ENCODE data around the gene CALHM4. TPM values are rescaled to one million over a fixed set of nuclear protein-coding genes. Genes with fewer than 3 reads are reported as not detected.

The CALHM4 gene
- total RNA-seq, 4 donors from 2014 or later = not detected

DNA sequence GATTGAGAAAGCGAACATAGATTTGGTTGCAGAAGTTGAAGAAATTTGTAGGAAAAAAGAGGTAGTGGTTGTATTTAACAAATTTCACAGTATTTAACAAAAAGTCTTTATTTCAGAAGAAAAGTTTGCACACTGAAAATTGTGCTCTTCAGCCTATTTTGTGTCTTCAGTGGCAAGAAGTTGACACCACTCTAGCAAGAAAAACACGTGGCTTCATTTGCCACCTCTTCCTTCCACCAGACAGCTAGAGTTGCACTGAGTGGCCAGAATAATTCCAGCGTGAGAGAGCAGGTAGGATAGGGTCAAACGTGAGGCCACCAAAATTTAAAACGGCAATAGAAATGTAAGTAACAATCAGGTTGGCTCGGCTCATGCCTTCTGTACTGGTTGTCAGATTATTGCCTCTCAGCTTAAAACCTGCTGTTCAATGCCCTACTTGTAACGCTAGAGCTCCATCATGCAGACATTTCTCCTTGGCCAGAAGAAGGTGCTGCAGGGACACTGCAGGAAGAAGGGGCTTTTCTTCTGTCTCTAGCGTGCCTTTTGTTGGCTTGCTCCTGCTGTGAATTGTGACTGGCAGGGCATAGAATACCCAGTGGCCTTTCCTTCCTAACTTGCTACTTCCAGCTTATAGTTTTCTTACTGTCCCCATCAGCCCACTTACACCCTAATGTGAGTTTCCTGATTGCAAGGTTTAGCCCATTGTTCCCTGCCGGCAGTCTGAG is 20.2 kb upstream of the CALHM4 start:
- no peak for DNase-seq
- in situ Hi-C loops (cut with MboI; ENCODE audit: low sequenced_read_pairs in 4 of 4) (loop anchor here (5.0 to 25.0 kb wide), 3 partner anchors 246 to 266 kb away; partner anchors contain the start of gene TSPYL1 (in 3 of the 4)), intact Hi-C loops (cut with DNase I; ENCODE audit: low total_unique reads) (loop anchor here (5.0 to 10.0 kb wide), 2 partner anchors 111 to 161 kb away; partner anchors contain the start of gene DSE)
- TF ChIP-seq, protein P1, sequence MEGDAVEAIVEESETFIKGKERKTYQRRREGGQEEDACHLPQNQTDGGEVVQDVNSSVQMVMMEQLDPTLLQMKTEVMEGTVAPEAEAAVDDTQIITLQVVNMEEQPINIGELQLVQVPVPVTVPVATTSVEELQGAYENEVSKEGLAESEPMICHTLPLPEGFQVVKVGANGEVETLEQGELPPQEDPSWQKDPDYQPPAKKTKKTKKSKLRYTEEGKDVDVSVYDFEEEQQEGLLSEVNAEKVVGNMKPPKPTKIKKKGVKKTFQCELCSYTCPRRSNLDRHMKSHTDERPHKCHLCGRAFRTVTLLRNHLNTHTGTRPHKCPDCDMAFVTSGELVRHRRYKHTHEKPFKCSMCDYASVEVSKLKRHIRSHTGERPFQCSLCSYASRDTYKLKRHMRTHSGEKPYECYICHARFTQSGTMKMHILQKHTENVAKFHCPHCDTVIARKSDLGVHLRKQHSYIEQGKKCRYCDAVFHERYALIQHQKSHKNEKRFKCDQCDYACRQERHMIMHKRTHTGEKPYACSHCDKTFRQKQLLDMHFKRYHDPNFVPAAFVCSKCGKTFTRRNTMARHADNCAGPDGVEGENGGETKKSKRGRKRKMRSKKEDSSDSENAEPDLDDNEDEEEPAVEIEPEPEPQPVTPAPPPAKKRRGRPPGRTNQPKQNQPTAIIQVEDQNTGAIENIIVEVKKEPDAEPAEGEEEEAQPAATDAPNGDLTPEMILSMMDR (IDR thresholded peaks at IDR 0.05 in 4 of 5, conservative IDR thresholded peaks at IDR 0.05 in 1 of 5) = no peak
- no peak for TF ChIP-seq POLR2A (IDR thresholded peaks at IDR 0.05)
- Histone ChIP-seq H3K4me1 (peaks cover 0 to 10% of the 10 kb centered on the region in 2 donors), H3K36me3 (no peaks in the 10 kb centered on the region), H3K27ac (no peak overlapping the region), H3K4me3 (no peak overlapping the region), H3K27me3 (no peaks in the 10 kb centered on the region), H3K9me3 (no peaks in the 10 kb centered on the region)
- ATAC-seq = no peak

DNA sequence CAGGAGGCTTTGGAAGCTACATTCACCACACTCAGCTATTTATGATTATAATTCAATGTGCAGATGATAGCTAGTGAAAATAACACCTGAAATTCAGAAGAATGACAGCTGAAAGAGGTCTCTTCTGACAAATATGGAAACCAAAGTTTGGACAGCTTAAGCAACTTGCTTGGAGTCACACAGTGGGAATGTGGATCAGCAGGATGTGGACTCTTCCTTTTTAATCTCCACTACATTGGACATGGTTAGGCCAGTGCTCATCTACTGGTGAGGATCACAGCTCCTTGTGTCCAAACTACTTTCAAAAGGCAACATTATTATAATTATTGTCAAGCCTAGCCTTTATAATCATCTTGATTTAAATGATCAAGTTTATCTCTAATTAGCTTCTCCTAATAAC is 18.4 kb upstream of the CALHM4 start:
- H3K4me1 ChIP-seq = peaks cover 0 to 10% of the 10 kb centered on the region in 2 donors
- H3K27me3 ChIP-seq = no peaks in the 10 kb centered on the region
- no peak for ATAC-seq
- no peaks in the 10 kb centered on the region for H3K9me3 ChIP-seq
- no peak for TF ChIP-seq POLR2A (IDR thresholded peaks at IDR 0.05)
- TF ChIP-seq, protein P1 (IDR thresholded peaks at IDR 0.05 in 4 of 5, conservative IDR thresholded peaks at IDR 0.05 in 1 of 5) = no peak
- no peak for DNase-seq
- H3K27ac ChIP-seq = no peak overlapping the region
- no peaks in the 10 kb centered on the region for H3K36me3 ChIP-seq
- in situ Hi-C loops (cut with MboI; ENCODE audit: low sequenced_read_pairs in 4 of 4) (loop anchor here in 3 of 4 donors (10.0 to 25.0 kb wide), 2 partner anchors 248 to 260 kb away; partner anchors contain the start of gene TSPYL1 (in 3 of the 3)), intact Hi-C loops (cut with DNase I; ENCODE audit: low total_unique reads) (loop anchor here (10.0 kb wide), 1 partner anchor 110 kb away; no protein-coding TSS in a partner anchor)
- no peak overlapping the region for H3K4me3 ChIP-seq

DNA sequence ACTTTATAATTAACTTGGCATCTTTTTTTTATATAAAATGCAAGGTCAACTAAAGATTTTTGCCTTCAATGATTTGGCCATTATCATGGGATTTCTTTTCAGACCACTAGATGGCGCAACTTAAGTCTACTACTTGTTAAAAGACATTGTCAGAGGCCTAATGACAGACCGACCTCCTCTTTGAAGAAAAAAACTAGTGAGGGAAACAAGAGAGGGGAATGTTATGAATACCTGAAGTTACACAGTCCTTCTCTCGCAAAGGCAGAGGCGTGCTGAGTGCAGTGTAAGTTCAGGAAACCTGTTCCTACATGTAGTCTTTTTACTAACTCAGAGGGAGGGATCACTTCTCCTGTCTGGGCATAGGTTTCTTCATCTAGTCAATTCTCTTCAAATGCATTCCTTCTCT is 17.3 kb upstream of the CALHM4 start:
- DNase-seq = no peak
- ATAC-seq = peak; percentile 66 to 81
- intact Hi-C loops (cut with DNase I; ENCODE audit: low total_unique reads) = loop anchor here (1.0 to 10.0 kb wide), 2 partner anchors 25 to 109 kb away; no protein-coding TSS in a partner anchor

DNA sequence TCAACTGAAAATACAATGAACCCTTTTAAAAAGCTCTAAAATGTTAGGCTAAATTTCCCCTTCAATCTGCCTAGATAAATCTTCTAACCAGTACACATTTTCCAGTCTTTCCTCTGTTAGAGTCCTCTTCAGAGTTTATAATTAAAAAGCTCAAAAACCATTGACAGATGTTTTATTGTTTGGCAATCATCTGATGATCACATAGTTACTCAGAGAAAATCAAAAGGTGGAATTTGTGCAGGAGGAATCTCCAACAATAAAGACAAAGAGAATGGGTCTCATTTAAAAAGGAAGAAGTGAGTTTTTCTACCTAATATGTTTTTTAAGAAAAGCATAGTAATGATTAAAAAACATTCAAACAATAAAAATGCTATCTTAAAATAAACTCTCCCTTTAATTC is 11.1 kb upstream of the CALHM4 start:
- TF ChIP-seq, protein P1 (IDR thresholded peaks at IDR 0.05 in 4 of 5, conservative IDR thresholded peaks at IDR 0.05 in 1 of 5) = no peak
- no peak for TF ChIP-seq POLR2A (IDR thresholded peaks at IDR 0.05)
- intact Hi-C loops (cut with DNase I; ENCODE audit: low total_unique reads) = no loop called here
- H3K27ac ChIP-seq = no peak overlapping the region
- ATAC-seq = no peak
- no peaks in the 10 kb centered on the region for H3K27me3 ChIP-seq
- no peak overlapping the region for H3K4me3 ChIP-seq
- H3K36me3 ChIP-seq = no peaks in the 10 kb centered on the region
- in situ Hi-C loops (cut with MboI; ENCODE audit: low sequenced_read_pairs in 4 of 4) = loop anchor here in 1 of 4 donors (25.0 kb wide), 1 partner anchor 255 kb away; the partner anchor contains the start of gene TSPYL1
- no peak for DNase-seq
- H3K4me1 ChIP-seq = no peaks in the 10 kb centered on the region
- H3K9me3 ChIP-seq = no peaks in the 10 kb centered on the region

More for the DNA sequence above, 17.3 kb upstream of the CALHM4 start:
- H3K27me3 ChIP-seq = no peaks in the 10 kb centered on the region
- no peaks in the 10 kb centered on the region for H3K9me3 ChIP-seq
- no peaks in the 10 kb centered on the region for H3K36me3 ChIP-seq
- no peak overlapping the region for H3K4me3 ChIP-seq
- peaks cover 0 to 10% of the 10 kb centered on the region in 2 donors for H3K4me1 ChIP-seq
- H3K27ac ChIP-seq = peak overlapping the region in 2 of 4 donors; percentile 41 to 51
- in situ Hi-C loops (cut with MboI; ENCODE audit: low sequenced_read_pairs in 4 of 4) = loop anchor here in 3 of 4 donors (10.0 to 25.0 kb wide), 2 partner anchors 249 to 261 kb away; partner anchors contain the start of gene TSPYL1 (in 3 of the 3)
- no peak for TF ChIP-seq POLR2A (IDR thresholded peaks at IDR 0.05)
- TF ChIP-seq, protein P1 (IDR thresholded peaks at IDR 0.05 in 4 of 5, conservative IDR thresholded peaks at IDR 0.05 in 1 of 5) = peak; percentile 47 to 79 (median 66)

Data from gastrocnemius medialis (tissue), 4 donors.